Measurements from ENCODE around the gene FAM78A. TPM values are rescaled to one million over a fixed set of nuclear protein-coding genes. Genes with fewer than 3 reads are reported as not detected.
"Not testable (repeated sequence)": the region's sequence is repeated elsewhere in the genome, so short reads cannot be mapped to it uniquely, and the experiment has no call there.

Gene FAM78A
- total and polyA plus RNA-seq, 9 donors, result 0.60 to 9.4 (median 2.3) TPM

GRCh38 chr9:131266266-131267229 lies 9.8 kb downstream of the FAM78A start:
- peaks cover 14% of the 10 kb centered on the region for H3K4me1 ChIP-seq (ENCODE audit: insufficient read depth)
- H3K4me3 ChIP-seq, result no peak overlapping the region
- peak in 2 of 5 donors; percentile 42 to 57 for DNase-seq
- intact Hi-C loops (cut with DNase I), result no loop called here
- H3K36me3 ChIP-seq, result no peaks in the 10 kb centered on the region
- WGBS, 3 donors, result 48 to 60% (median 54%) methylated on average over 26 of the region's 26 CpGs
- no peaks in the 10 kb centered on the region for H3K9me3 ChIP-seq
- H3K27ac ChIP-seq, result no peak overlapping the region
- no peaks in the 10 kb centered on the region for H3K27me3 ChIP-seq
- TF ChIP-seq POLR2A (IDR thresholded peaks at IDR 0.05), result no peak
- no peak for TF ChIP-seq EP300 (IDR thresholded peaks at IDR 0.05)
- no peak for TF ChIP-seq CTCF (IDR thresholded peaks at IDR 0.05)

GRCh38 chr9:131264231-131264630 lies 12.1 kb downstream of the FAM78A start:
- no peak overlapping the region for H3K4me3 ChIP-seq
- no peaks in the 10 kb centered on the region for H3K36me3 ChIP-seq
- TF ChIP-seq POLR2A (IDR thresholded peaks at IDR 0.05) (no peak), CTCF (IDR thresholded peaks at IDR 0.05) (no peak), EP300 (IDR thresholded peaks at IDR 0.05) (no peak)
- no peak for DNase-seq
- H3K27ac ChIP-seq, result no peak overlapping the region
- intact Hi-C loops (cut with DNase I), result no loop called here
- peaks cover 14% of the 10 kb centered on the region for H3K4me1 ChIP-seq (ENCODE audit: insufficient read depth)
- no peaks in the 10 kb centered on the region for H3K9me3 ChIP-seq
- WGBS, 3 donors, result 77 to 86% (median 78%) methylated on average over 11 of the region's 11 CpGs
- no peaks in the 10 kb centered on the region for H3K27me3 ChIP-seq

GRCh38 chr9:131263701-131264100 lies 12.6 kb downstream of the FAM78A start:
- no peak for DNase-seq
- no peaks in the 10 kb centered on the region for H3K27me3 ChIP-seq
- no peaks in the 10 kb centered on the region for H3K9me3 ChIP-seq
- TF ChIP-seq EP300 (IDR thresholded peaks at IDR 0.05) (no peak), POLR2A (IDR thresholded peaks at IDR 0.05) (no peak), CTCF (IDR thresholded peaks at IDR 0.05) (no peak)
- intact Hi-C loops (cut with DNase I), result no loop called here
- no peak overlapping the region for H3K4me3 ChIP-seq
- peaks cover 14% of the 10 kb centered on the region for H3K4me1 ChIP-seq (ENCODE audit: insufficient read depth)
- no peak overlapping the region for H3K27ac ChIP-seq
- no peaks in the 10 kb centered on the region for H3K36me3 ChIP-seq
- 92 to 93% (median 92%) methylated on average over 6 of the region's 6 CpGs for WGBS, 3 donors

GRCh38 chr9:131263033-131263343 lies 13.3 kb downstream of the FAM78A start:
- H3K36me3 ChIP-seq; intact Hi-C loops (cut with DNase I); DNase-seq; H3K27ac ChIP-seq; H3K9me3 ChIP-seq; H3K4me3 ChIP-seq; H3K27me3 ChIP-seq: not testable (repeated sequence)
- WGBS, 3 donors, result 93 to 97% (median 94%) methylated on average over 5 of the region's 5 CpGs
- peaks cover 14% of the 10 kb centered on the region for H3K4me1 ChIP-seq (ENCODE audit: insufficient read depth)

- intact Hi-C loops (cut with DNase I), result no loop called here
- Histone ChIP-seq H3K27ac (no peak overlapping the region), H3K4me1 (ENCODE audit: insufficient read depth) (peaks cover 14% of the 10 kb centered on the region), H3K36me3 (no peaks in the 10 kb centered on the region), H3K27me3 (no peaks in the 10 kb centered on the region), H3K4me3 (no peak overlapping the region), H3K9me3 (no peaks in the 10 kb centered on the region)
- TF ChIP-seq POLR2A (IDR thresholded peaks at IDR 0.05), result no peak
- no peak for TF ChIP-seq CTCF (IDR thresholded peaks at IDR 0.05)
- TF ChIP-seq EP300 (IDR thresholded peaks at IDR 0.05), result no peak
- WGBS, 3 donors, result 85 to 86% (median 85%) methylated on average over 13 of the region's 13 CpGs
- DNase-seq, result no peak
Observed at GRCh38 chr9:131262327-131263032, 13.8 kb downstream of the FAM78A start.

Measured in ovary (tissue), 9 donors.